Measurements from ENCODE around the gene NTF3. TPM values are rescaled to one million over a fixed set of nuclear protein-coding genes. Genes with fewer than 3 reads are reported as not detected.

The NTF3 gene
- total RNA-seq, 1 donor from 2014 or later: 8.6 TPM

DNA sequence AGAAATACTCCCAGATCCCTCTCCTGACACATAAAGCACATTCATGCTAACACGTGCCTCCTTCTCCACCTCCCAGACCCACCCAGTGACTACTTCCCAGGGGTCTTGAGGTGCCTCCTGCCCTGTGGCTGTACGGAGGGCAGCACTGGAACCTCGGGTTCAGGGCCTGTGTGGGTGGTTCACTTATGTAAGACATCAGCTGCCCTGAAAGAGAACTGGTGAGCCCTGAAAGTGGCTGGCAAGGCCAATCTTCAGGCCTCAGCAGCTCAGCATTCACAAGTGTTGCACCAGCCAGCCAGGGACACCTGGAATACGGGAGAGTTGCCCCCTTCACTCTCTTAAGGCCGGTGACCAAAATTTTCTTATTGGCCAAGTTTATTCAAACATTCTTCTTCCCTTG is 38.9 kb upstream of the NTF3 start:
- no peaks in the 10 kb centered on the region for H3K9me3 Mint-ChIP-seq
- peaks cover 56% of the 10 kb centered on the region for H3K27me3 Mint-ChIP-seq (ENCODE audit: low read depth)
- no peaks in the 10 kb centered on the region for H3K36me3 Mint-ChIP-seq
- TF ChIP-seq, protein P1, sequence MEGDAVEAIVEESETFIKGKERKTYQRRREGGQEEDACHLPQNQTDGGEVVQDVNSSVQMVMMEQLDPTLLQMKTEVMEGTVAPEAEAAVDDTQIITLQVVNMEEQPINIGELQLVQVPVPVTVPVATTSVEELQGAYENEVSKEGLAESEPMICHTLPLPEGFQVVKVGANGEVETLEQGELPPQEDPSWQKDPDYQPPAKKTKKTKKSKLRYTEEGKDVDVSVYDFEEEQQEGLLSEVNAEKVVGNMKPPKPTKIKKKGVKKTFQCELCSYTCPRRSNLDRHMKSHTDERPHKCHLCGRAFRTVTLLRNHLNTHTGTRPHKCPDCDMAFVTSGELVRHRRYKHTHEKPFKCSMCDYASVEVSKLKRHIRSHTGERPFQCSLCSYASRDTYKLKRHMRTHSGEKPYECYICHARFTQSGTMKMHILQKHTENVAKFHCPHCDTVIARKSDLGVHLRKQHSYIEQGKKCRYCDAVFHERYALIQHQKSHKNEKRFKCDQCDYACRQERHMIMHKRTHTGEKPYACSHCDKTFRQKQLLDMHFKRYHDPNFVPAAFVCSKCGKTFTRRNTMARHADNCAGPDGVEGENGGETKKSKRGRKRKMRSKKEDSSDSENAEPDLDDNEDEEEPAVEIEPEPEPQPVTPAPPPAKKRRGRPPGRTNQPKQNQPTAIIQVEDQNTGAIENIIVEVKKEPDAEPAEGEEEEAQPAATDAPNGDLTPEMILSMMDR (IDR thresholded peaks at IDR 0.05; ENCODE audit: unreplicated experiment): no peak
- H3K27ac Mint-ChIP-seq: no peak overlapping the region
- no peak for DNase-seq (ENCODE audit: low spot score in 2 of 2, unreplicated experiment in 2 of 2)
- peaks cover 13% of the 10 kb centered on the region for H3K4me1 Mint-ChIP-seq
- no peak overlapping the region for H3K4me3 Mint-ChIP-seq

DNA sequence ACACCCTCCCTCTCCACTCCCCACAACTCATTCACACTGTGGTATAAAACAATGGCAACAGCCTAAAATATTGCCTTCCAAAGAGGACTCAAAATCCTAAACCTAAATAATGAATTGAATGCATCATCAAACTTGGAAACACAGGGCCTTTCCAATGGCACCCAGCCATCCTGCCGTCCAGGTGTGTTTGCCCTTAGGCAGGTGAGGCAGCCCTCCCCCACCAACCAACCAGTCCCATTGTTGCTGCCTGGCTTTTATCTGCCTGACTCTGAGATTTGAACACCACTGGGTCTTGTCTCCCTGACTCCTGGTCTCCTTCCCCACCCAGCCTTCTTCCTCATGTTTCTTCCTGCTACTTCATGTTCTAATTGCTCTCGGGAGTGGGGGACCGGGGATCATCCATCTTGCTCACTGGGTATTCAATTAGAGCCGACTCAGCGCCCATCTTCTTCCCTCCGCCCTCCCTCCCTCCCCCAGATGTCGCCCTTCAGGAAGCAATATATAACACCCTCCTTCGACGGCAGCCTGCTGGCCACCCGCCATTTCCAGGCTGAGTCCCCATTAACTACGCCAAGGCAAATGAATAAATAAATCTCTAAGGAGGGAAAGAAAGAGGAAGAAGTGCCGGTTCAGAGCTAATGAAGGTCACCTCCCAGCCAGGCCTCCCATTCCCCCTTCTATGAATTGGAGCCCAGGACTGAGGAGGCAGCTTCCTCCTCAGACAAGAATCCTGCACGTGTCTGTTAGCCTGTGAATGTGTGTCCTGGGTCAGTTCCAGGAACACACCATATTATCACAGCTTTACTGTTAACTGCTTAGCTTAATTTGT is 36.3 kb upstream of the NTF3 start:
- TF ChIP-seq, protein P1 (IDR thresholded peaks at IDR 0.05; ENCODE audit: unreplicated experiment): no peak
- Mint-ChIP-seq H3K9me3 (no peaks in the 10 kb centered on the region), H3K27me3 (ENCODE audit: low read depth) (peaks cover 57% of the 10 kb centered on the region), H3K4me3 (no peak overlapping the region), H3K36me3 (no peaks in the 10 kb centered on the region), H3K27ac (peak overlapping the region; percentile 32), H3K4me1 (peaks cover 13% of the 10 kb centered on the region)
- no peak for DNase-seq (ENCODE audit: low spot score in 2 of 2, unreplicated experiment in 2 of 2)

DNA sequence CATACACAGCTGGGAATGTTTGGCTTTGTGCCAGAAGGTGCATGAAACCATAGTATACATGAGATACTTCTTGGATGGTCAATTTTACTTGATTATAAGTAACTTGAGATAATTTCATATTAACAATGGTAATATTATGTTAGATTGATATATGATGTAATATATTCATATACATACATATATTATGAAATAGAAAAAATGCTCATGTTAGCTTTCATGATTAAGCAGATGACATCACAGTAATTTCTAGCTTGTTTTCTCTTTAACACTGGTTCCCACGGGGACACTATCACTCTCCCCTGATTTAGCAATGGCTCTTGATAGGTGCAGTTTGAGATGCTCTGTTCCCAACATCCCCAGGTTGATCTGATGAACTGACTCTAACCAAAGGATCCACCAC is 35.4 kb upstream of the NTF3 start:
- Mint-ChIP-seq H3K27me3 (ENCODE audit: low read depth) (peaks cover 60% of the 10 kb centered on the region), H3K27ac (no peak overlapping the region), H3K4me1 (peaks cover 13% of the 10 kb centered on the region), H3K4me3 (no peak overlapping the region), H3K9me3 (no peaks in the 10 kb centered on the region), H3K36me3 (no peaks in the 10 kb centered on the region)
- no peak for DNase-seq (ENCODE audit: low spot score in 2 of 2, unreplicated experiment in 2 of 2)
- TF ChIP-seq, protein P1 (IDR thresholded peaks at IDR 0.05; ENCODE audit: unreplicated experiment): no peak

DNA sequence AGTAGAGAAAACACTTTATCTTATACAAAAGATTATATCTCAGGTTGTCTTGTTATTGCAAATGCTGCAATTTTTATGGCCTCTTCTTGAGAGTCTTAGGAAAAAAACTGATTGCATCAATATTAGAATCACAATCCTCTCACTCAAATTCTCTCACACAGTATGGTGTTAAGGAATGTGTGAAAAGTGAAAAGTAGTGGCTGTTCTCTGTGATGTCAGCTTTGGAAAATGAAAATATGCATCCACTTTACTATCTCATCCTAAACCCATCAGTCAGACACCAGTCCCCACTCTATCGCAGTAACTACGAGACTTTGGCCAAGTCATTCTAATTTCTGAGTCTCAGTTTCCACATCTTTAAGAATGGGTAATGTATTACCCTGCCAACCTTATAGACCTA is 32.6 kb upstream of the NTF3 start:
- Mint-ChIP-seq H3K9me3 (no peaks in the 10 kb centered on the region), H3K4me1 (peaks cover 11% of the 10 kb centered on the region), H3K36me3 (no peaks in the 10 kb centered on the region), H3K27ac (no peak overlapping the region), H3K27me3 (ENCODE audit: low read depth) (peaks cover 73% of the 10 kb centered on the region), H3K4me3 (no peak overlapping the region)
- TF ChIP-seq, protein P1 (IDR thresholded peaks at IDR 0.05; ENCODE audit: unreplicated experiment): no peak
- no peak for DNase-seq (ENCODE audit: low spot score in 2 of 2, unreplicated experiment in 2 of 2)

DNA sequence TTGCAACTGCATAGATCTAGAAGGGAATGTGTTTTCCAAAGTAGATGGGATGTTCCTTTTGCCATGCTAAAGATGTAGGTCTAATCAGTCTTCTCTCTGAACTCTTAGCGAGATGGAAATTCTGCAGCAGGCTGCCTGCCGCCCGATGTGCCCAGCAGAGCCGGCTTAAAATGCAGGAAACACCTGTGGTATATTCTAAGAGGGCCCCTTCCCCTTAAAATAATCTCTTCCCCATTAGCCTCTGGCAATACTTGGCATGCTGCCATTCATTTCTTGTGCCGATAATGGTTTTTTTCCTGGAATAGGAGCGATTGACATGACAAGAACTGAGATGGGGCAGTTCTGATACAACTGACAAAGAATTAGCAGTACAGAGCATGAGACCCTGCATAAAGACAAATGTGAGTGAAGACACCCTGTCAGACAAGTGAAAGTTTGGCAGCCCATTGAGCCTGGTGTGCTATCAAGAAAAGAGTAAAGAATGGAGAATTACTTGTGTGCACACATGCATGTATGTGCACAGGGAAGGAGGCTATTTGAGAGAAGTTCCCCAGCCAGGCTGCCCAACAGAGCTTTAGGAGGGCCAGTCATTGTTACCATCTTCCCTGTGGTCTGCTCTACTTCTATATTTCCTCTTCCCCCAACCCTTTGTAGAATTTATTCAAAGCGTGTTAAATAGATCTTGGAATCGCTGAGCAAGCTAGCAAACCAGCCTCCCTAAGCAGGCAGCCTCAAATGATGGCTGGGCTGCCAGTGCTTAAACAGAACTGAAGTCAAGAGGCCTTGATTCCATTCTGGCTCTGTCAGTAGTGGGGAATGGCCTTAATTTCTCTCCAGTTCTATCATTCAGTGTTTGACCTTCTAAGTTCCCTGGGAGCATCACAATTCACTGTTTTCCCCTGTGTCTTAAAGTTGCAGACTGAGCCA is 29.6 kb upstream of the NTF3 start:
- no peak for DNase-seq (ENCODE audit: low spot score in 2 of 2, unreplicated experiment in 2 of 2)
- no peak overlapping the region for H3K4me3 Mint-ChIP-seq
- TF ChIP-seq, protein P1 (IDR thresholded peaks at IDR 0.05; ENCODE audit: unreplicated experiment): no peak
- no peak overlapping the region for H3K27ac Mint-ChIP-seq
- peaks cover 7% of the 10 kb centered on the region for H3K4me1 Mint-ChIP-seq
- H3K36me3 Mint-ChIP-seq: no peaks in the 10 kb centered on the region
- no peaks in the 10 kb centered on the region for H3K9me3 Mint-ChIP-seq
- H3K27me3 Mint-ChIP-seq (ENCODE audit: low read depth): peaks cover 77% of the 10 kb centered on the region

Measured in mesothelial cell of epicardium (in vitro differentiated cells).